NCI-H2107 (cell line): ENCODE measurements around the gene RWDD2A.

Experiments
- DNase-seq: peaks from one replicate; lab custom pipeline; 2025; lab: John Stamatoyannopoulos, UW

The RWDD2A gene

DNA sequence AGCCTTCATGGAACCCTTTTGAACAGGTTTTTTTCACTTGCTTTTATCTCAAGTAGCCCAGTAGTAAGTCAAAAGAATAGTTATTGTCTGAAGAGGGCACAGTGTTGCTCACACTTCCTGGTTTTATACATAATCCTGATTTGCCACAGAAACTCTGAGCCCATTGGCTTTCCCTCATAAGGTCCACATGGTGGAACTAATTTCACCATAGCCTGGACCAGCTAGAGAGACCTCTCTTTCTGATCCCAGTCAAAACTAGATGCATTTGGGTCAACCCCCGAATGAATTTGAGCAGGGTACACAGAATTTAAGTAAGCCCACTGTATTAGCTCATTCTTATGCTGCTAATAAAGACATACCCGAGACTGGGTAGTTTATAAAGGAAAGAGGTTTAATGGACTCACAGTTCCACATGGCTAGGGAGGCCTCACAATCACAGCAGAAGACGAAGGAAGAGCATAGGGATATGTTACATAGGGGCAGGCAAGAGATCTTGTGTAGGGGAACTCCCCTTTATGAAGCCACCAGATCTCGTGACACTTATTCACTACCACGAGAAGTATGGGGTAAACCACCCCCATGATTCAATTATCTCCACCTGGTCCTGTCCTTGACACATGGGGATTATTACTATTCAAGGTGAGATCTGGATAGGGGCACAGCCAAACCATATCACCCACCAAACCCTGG is 6.2 kb downstream of the RWDD2A start:
- DNase-seq, result no peak

DNA sequence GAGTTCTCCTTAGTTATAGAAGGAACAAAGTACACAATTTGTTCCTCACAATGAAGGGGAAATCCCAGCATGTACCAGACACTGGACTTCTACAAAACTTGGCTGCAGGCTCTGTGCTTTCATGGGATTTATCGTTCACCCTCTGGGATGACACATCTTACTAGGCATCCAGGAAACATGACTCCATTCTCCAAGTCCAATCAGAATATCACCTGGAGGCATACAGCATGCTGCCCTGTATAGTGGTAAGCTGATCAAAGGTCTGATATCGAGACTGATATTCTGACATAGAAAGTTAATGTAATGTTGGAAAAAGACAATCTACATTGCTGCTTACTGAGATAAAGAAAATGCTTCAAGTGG is 6.7 kb downstream of the RWDD2A start:
- DNase-seq, result no peak

DNA sequence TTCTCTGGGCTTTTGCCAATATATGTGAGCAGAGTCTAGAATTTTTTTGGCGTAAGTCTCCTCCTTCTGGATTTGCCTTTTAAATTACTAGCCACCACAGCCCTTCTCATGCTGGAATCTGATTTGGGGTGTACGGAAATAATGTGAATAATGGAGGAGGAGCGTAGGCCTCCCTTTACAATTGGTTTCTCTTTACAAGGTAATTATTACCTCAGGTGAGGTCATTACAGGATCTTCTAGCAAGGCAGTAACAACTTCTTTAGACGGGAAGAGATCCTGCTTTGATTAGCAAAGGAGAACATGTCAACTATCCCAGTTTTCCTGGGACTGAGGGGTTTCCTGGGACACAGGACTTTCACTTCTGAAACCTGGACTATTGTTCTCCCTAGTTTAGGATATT is 8.9 kb downstream of the RWDD2A start:
- no peak for DNase-seq

DNA sequence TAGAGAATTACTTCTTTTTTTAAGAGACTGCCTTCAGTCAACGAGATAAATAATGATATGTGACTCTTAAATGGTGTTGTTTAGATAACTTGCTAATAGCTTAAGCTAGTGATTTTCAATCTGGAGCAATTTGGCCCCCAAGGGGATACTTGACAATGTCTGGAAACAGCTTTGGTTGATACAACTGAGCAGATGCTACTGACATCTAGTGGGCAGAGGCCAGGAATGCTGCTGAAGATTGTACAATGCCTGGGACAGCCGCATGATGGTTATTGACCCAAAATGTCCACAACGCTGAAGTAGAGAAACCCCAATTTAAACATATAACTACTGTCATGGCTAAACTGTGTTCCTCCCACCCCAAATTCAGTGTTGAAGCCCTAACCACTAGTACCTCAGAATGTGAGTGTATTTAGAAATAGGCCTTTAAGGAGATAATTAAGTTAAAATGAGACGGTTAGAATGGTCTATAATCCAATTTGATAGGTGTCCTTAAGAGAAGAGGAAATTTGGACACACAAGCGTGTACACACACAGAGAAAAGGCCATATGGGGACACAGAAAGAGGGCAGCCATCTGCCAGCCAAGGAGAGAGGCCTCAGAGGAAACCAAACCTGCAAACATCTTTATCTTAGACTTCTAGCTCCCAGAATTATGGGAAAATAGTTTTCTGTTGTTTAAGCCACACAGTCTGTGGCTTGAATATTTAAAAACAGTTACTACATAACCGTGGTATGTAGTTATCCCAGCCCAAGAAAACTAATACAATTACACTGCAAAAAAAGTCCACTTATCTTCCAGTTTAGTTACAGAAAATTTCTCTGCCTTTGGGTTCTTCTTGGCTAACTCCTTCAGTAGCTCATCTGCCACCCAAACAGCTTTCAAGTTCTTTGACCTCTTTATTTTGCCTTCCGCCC is 22.2 kb downstream of the RWDD2A start:
- peak; percentile 9 for DNase-seq

DNA sequence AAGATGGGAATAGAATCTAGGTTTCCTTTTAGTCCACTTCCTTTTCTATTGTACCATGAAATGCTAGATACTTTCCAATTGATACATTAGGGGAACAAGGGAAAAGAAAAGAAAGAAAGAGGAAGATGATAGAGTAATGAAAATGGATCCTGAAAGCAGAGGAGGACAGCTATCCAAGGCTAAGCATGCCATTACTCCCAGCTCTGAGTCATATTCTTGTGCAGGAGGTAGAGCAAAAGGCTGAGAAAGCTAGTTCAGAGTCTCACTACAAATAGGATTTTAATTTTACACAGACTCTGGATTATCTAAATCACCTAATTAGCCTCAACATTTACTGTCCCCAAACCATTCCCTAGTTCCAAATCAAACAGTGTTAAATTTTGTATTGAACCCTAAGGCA is 23.6 kb downstream of the RWDD2A start:
- no peak for DNase-seq

DNA sequence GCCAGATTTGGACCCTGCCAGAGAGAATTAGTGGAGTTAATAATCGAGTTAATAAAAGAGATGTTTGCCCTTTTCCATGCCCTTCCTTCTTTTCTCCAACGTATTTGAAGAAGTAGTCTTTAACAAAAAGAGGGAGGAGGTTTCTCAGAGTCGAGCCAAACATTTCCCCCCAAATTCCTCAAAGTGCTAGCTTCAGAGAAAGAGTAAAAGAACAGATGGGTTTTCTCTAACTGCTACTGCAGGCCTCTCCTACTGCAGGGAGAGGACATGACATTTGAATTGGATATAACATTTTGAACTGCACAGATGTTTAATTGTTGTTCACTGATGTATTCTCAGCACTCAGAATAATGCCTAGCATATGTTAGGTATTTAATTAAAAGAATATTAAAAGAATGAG is 25.5 kb downstream of the RWDD2A start:
- DNase-seq, result no peak

DNA sequence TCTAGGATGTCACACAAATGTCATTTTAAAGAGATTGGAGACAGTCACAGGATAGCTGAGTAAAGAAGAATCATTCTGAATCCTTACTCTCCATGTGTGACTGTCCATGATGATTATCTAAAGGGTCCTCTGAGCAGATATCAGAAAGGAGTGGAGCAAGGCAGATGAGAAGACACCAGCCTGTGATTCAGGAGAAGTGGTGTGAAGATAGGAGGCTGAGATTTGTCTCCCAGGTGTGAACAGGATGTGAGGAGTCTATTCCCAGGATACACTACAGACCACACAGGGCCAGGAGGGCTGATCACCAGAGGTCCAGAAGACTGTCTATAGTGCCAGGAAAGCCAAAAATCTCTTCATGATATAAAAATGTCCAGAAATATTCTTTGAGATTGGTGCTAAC is 27.0 kb downstream of the RWDD2A start:
- DNase-seq, result no peak

DNA sequence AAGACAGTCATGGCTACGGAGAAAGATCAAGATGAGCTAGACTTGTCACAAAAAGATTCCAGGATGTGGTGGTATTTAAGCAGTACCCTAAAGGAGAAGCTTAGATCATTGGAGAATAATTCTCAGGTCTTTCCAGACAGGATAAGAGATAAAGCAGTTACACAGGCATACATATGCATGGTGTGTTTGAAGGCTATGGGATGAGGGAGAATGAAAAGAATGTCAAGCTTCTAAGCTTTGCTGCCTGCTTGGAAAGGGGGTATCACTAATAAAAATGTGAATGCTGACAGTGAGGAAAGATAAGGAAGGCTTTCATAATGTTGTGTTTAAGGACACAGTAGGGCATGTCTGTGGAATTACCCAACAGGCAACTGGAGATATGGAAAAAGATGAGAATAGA is 28.1 kb downstream of the RWDD2A start:
- DNase-seq, result no peak

DNA sequence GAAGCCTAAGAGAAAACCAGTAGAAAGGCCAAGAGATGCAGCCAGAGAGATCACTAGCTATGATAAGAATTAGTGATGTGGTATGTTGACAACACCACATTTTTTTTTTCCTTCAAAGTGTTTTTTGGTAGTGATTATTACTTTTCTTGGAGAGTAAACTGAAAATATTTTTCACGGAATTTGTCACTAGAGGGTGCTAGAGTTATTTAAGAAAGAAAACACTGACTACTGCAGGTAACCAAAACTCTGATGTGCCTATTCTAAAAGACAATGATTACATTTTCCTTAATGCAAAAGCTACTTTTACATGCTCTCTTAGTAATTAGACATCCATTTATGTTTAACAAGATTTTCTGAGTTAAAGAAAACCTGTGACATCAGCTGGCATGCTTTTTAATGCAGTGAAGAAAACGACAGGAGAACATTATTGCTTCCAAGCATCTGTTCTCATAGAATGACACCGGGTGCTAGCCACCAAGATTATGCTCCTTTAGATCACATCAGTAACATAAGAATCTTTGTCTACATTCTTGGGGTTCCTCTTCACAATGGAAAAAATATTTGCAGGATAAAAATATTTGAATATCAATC is 28.8 kb downstream of the RWDD2A start:
- DNase-seq, result no peak

DNA sequence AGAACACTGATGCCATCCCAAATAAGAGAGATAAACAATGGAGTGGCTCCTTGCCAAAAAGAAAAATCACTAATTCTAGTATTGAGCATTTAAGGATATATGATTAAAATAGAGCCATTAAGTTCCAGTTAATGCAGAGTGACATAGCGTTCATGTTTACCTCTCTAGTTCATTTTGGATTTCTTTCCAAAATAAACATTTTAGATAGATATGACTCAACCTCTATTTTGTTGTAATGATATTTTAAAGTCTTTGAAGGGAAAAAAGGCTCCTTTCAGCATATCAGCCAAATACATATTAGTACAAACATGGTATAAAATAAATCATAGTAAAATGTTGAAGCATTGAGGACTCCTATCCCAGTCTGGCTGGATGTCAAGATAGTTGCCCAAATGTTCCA is 33.4 kb downstream of the RWDD2A start:
- no peak for DNase-seq

DNA sequence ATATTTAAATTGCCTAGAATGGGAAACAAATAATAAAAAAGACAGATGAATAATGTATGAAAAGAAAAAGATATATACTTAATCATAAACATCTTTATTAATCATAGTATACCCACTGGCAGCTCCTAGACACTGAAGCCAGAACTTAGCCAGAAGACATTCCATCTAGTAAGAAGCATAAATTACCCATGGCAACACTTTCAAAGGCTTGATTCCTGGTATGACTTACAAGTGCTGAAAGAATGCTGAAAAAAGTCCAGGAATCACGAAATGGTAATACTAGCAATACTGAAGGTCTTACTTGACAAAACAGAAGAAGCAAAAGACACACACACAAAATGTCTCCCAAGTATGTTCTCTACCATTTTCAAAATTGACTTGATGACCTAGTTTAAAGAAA is 38.0 kb downstream of the RWDD2A start:
- DNase-seq, result no peak

DNA sequence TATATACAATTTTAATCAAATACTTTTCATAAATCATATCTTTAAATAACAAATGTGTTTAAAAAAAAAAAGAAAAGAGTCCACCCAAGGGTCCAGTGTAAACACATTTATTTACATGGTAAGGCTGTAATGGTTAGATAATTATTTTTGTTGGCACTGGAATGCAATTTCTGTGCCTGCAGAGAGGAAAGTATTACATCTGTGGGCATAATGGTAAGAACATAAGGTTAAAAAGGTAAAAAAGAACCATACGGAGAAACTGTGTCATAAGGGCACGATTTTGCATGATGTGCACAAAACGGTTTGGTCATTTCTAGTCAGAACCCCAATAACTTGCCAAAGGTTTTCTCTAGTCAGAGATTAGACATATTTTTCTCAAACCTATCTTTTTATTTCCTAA is 54.3 kb downstream of the RWDD2A start:
- DNase-seq, result no peak
